Measurements from ENCODE around the gene MARK3. TPM values are rescaled to one million over a fixed set of nuclear protein-coding genes. Genes with fewer than 3 reads are reported as not detected.

Gene MARK3
- total RNA-seq, 4 donors from 2014 or later = 47.3 to 68.2 (median 58.8) TPM

- 81 to 87% methylated on average over 7 of the region's 7 CpGs for WGBS, 2 donors
Measured at GRCh38 chr14:103360548-103360947, 24.7 kb upstream of the MARK3 start.

GRCh38 chr14:103361867-103362266, 23.3 kb upstream of the MARK3 start:
- H3K4me3 ChIP-seq (ENCODE audit: low read depth, poor library complexity, severe bottlenecking) = no peak overlapping the region
- TF ChIP-seq CTCF (IDR thresholded peaks at IDR 0.05) (no peak), POLR2A (IDR thresholded peaks at IDR 0.05) (no peak)
- 49 to 66% methylated on average over 5 of the region's 5 CpGs for WGBS, 2 donors
- intact Hi-C loops (cut with DNase I; ENCODE audit: low total_unique reads) = no loop called here
- no peak for DNase-seq (ENCODE audit: low spot score in 2 of 2)

More at GRCh38 chr14:103360548-103360947, 24.7 kb upstream of the MARK3 start:
- TF ChIP-seq CTCF (IDR thresholded peaks at IDR 0.05) (no peak), POLR2A (IDR thresholded peaks at IDR 0.05) (no peak)
- H3K4me3 ChIP-seq (ENCODE audit: low read depth, poor library complexity, severe bottlenecking) = no peak overlapping the region
- intact Hi-C loops (cut with DNase I; ENCODE audit: low total_unique reads) = no loop called here
- DNase-seq (ENCODE audit: low spot score in 2 of 2) = no peak

- H3K4me3 ChIP-seq (ENCODE audit: low read depth, poor library complexity, severe bottlenecking) = no peak overlapping the region
- intact Hi-C loops (cut with DNase I; ENCODE audit: low total_unique reads) = no loop called here
- no peak for TF ChIP-seq POLR2A (IDR thresholded peaks at IDR 0.05)
- no peak for TF ChIP-seq CTCF (IDR thresholded peaks at IDR 0.05)
- DNase-seq (ENCODE audit: low spot score in 2 of 2) = no peak
- WGBS, 2 donors = 67 to 71% methylated on average over 1 of the region's 1 CpG
Measured at GRCh38 chr14:103362780-103363179, 22.4 kb upstream of the MARK3 start.

- 81 to 89% methylated on average over 6 of the region's 6 CpGs for WGBS, 2 donors
- no peak for DNase-seq (ENCODE audit: low spot score in 2 of 2)
- intact Hi-C loops (cut with DNase I; ENCODE audit: low total_unique reads) = no loop called here
- TF ChIP-seq CTCF (IDR thresholded peaks at IDR 0.05) (no peak), POLR2A (IDR thresholded peaks at IDR 0.05) (no peak)
- H3K4me3 ChIP-seq (ENCODE audit: low read depth, poor library complexity, severe bottlenecking) = no peak overlapping the region
Measured at GRCh38 chr14:103366741-103367140, 18.5 kb upstream of the MARK3 start.

- DNase-seq (ENCODE audit: low spot score in 2 of 2) = no peak
- 61% methylated on average over 4 of the region's 4 CpGs for WGBS, 2 donors
- intact Hi-C loops (cut with DNase I; ENCODE audit: low total_unique reads) = no loop called here
- H3K4me3 ChIP-seq (ENCODE audit: low read depth, poor library complexity, severe bottlenecking) = no peak overlapping the region
- TF ChIP-seq CTCF (IDR thresholded peaks at IDR 0.05) = no peak
- no peak for TF ChIP-seq POLR2A (IDR thresholded peaks at IDR 0.05)
Measured at GRCh38 chr14:103367995-103368394, 17.2 kb upstream of the MARK3 start.

- 96% methylated on average over 3 of the region's 3 CpGs for WGBS, 2 donors
- DNase-seq (ENCODE audit: low spot score in 2 of 2) = no peak
- TF ChIP-seq CTCF (IDR thresholded peaks at IDR 0.05) = no peak
- TF ChIP-seq POLR2A (IDR thresholded peaks at IDR 0.05) = no peak
- no peak overlapping the region for H3K4me3 ChIP-seq (ENCODE audit: low read depth, poor library complexity, severe bottlenecking)
- intact Hi-C loops (cut with DNase I; ENCODE audit: low total_unique reads) = loop anchor here (5.0 kb wide), 1 partner anchor 613 kb away; no protein-coding TSS in a partner anchor
Measured at GRCh38 chr14:103370087-103370486, 15.1 kb upstream of the MARK3 start.

Data from lower leg skin (tissue), 4 donors.